ENCODE measurements around the gene STK32A. TPM values are rescaled to one million over a fixed set of nuclear protein-coding genes. Genes with fewer than 3 reads are reported as not detected.

STK32A gene
- total and polyA plus RNA-seq, 2 donors (not counting 1 experiment from before 2014, with no cell fraction given) = not detected

- no peaks in the 10 kb centered on the region for H3K36me3 ChIP-seq (replicated peaks in 1 of 2; ENCODE audit: control extremely low read depth in 1 of 2, control insufficient read depth in 1 of 2, extremely low read depth in 1 of 2, insufficient read depth in 2 of 2, low read length in 1 of 2)
- no peaks in the 10 kb centered on the region for H3K4me1 Mint-ChIP-seq
- no peak overlapping the region for H3K4me2 ChIP-seq (replicated peaks; ENCODE audit: low read depth, low read length, poor library complexity, severe bottlenecking)
- H3K27ac ChIP-seq (ENCODE audit: low read length in 2 of 2) = no peak overlapping the region
- H3K79me2 ChIP-seq (ENCODE audit: control insufficient read depth, insufficient read depth, low read length) = no peaks in the 10 kb centered on the region
- no peaks in the 10 kb centered on the region for H3K9me3 Mint-ChIP-seq (ENCODE audit: insufficient read depth)
- TF ChIP-seq CTCF (IDR thresholded peaks at IDR 0.05) (no peak), EZH2 (IDR thresholded peaks at IDR 0.05; ENCODE audit: borderline replicate concordance, insufficient read depth, low read depth, low read length, poor library complexity, severe bottlenecking) (no peak)
- ChIA-PET POLR2A (no interaction called here), CTCF (no interaction called here)
- no peak overlapping the region for H3K4me3 Mint-ChIP-seq
- no peak for DNase-seq
- H4K20me1 ChIP-seq (ENCODE audit: control insufficient read depth, insufficient read depth, low read length, poor library complexity, severe bottlenecking) = no peaks in the 10 kb centered on the region
- no peak overlapping the region for H3K27ac Mint-ChIP-seq
- H2AFZ ChIP-seq (ENCODE audit: insufficient read depth, low read depth, low read length, poor library complexity, severe bottlenecking) = no peak overlapping the region
- no peaks in the 10 kb centered on the region for H3K27me3 ChIP-seq (replicated peaks in 1 of 4; ENCODE audit: control extremely low read depth in 1 of 4, control insufficient read depth in 3 of 4, insufficient read depth in 4 of 4, low read length in 3 of 4)
- ATAC-seq (ENCODE audit: low read depth) = no peak
- no peaks in the 10 kb centered on the region for H3K27me3 Mint-ChIP-seq
- no peak overlapping the region for H3K4me3 ChIP-seq (ENCODE audit: control extremely low read depth in 1 of 5, extremely low read depth in 1 of 5, insufficient read depth in 1 of 5, low read depth in 2 of 5, low read length in 4 of 5)
- peaks cover 0 to 8% (median 0%) of the 10 kb centered on the region in 3 donors for H3K9me3 ChIP-seq (ENCODE audit: control extremely low read depth in 1 of 3, control insufficient read depth in 2 of 3, insufficient read depth in 1 of 3, low read length in 2 of 3)
- H3K4me1 ChIP-seq (ENCODE audit: control insufficient read depth in 2 of 2, insufficient read depth in 2 of 2, low read length in 2 of 2) = no peaks in the 10 kb centered on the region
- intact Hi-C loops (cut with micrococcal nuclease) = no loop called here
- no peak overlapping the region for H3K9ac ChIP-seq (ENCODE audit: low read length)
Measured at GRCh38 chr5:147400881-147401280, 166.1 kb downstream of the STK32A start.

GRCh38 chr5:147403651-147404640, 169.1 kb downstream of the STK32A start:
- intact Hi-C loops (cut with micrococcal nuclease) = no loop called here
- H3K4me3 ChIP-seq (ENCODE audit: control extremely low read depth in 1 of 5, extremely low read depth in 1 of 5, insufficient read depth in 1 of 5, low read depth in 2 of 5, low read length in 4 of 5) = no peak overlapping the region
- H4K20me1 ChIP-seq (ENCODE audit: control insufficient read depth, insufficient read depth, low read length, poor library complexity, severe bottlenecking) = no peaks in the 10 kb centered on the region
- no peaks in the 10 kb centered on the region for H3K36me3 ChIP-seq (replicated peaks in 1 of 2; ENCODE audit: control extremely low read depth in 1 of 2, control insufficient read depth in 1 of 2, extremely low read depth in 1 of 2, insufficient read depth in 2 of 2, low read length in 1 of 2)
- Mint-ChIP-seq H3K27me3 (no peaks in the 10 kb centered on the region), H3K27ac (no peak overlapping the region), H3K4me3 (no peak overlapping the region), H3K4me1 (no peaks in the 10 kb centered on the region), H3K9me3 (ENCODE audit: insufficient read depth) (no peaks in the 10 kb centered on the region)
- no peaks in the 10 kb centered on the region for H3K27me3 ChIP-seq (replicated peaks in 1 of 4; ENCODE audit: control extremely low read depth in 1 of 4, control insufficient read depth in 3 of 4, insufficient read depth in 4 of 4, low read length in 3 of 4)
- WGBS (ENCODE audit: insufficient coverage) = 74% methylated on average over 7 of the region's 15 CpGs
- TF ChIP-seq CTCF (IDR thresholded peaks at IDR 0.05) = no peak
- TF ChIP-seq EZH2 (IDR thresholded peaks at IDR 0.05; ENCODE audit: borderline replicate concordance, insufficient read depth, low read depth, low read length, poor library complexity, severe bottlenecking) = no peak
- no peak overlapping the region for H3K9ac ChIP-seq (ENCODE audit: low read length)
- no peaks in the 10 kb centered on the region for H3K79me2 ChIP-seq (ENCODE audit: control insufficient read depth, insufficient read depth, low read length)
- ChIA-PET POLR2A (no interaction called here), CTCF (no interaction called here)
- H3K4me2 ChIP-seq (replicated peaks; ENCODE audit: low read depth, low read length, poor library complexity, severe bottlenecking) = no peak overlapping the region
- no peaks in the 10 kb centered on the region for H3K4me1 ChIP-seq (ENCODE audit: control insufficient read depth in 2 of 2, insufficient read depth in 2 of 2, low read length in 2 of 2)
- peaks cover 0 to 4% (median 0%) of the 10 kb centered on the region in 3 donors for H3K9me3 ChIP-seq (ENCODE audit: control extremely low read depth in 1 of 3, control insufficient read depth in 2 of 3, insufficient read depth in 1 of 3, low read length in 2 of 3)
- ATAC-seq (ENCODE audit: low read depth) = no peak
- no peak overlapping the region for H3K27ac ChIP-seq (ENCODE audit: low read length in 2 of 2)
- no peak overlapping the region for H2AFZ ChIP-seq (ENCODE audit: insufficient read depth, low read depth, low read length, poor library complexity, severe bottlenecking)
- no peak for DNase-seq
